Keratinocyte (primary cell): ENCODE results near the gene XRCC3.

Source experiments
- CTCF ChIP-seq, 3 experiments: IDR thresholded peaks in 1 of 3; conservative IDR thresholded peaks in 1 of 3; optimal IDR thresholded peaks in 1 of 3; 2 replicates in 2 of 3; 3 replicates in 1 of 3; pipeline versions ENCODE3 to v1.5.1; 2011; ENCODE audit warnings: low read length in 3 of 3, mild to moderate bottlenecking in 3 of 3, moderate library complexity in 2 of 3, control low read depth in 1 of 3, inconsistent platforms in 1 of 3; ENCODE audit not compliant: insufficient read depth in 2 of 3; ENCODE audit errors: extremely low read depth in 1 of 3
- EZH2 ChIP-seq: IDR thresholded peaks from one replicate; pipeline ENCODE4 v1.6.1; 2012; ENCODE audit warnings: inconsistent platforms, mild to moderate bottlenecking, low read length, moderate library complexity

- TF ChIP-seq CTCF (optimal IDR thresholded peaks at IDR 0.05 in 1 of 3, IDR thresholded peaks at IDR 0.05 in 1 of 3, conservative IDR thresholded peaks at IDR 0.05 in 1 of 3; ENCODE audit: extremely low read depth in 1 of 3, insufficient read depth in 2 of 3, low read length in 3 of 3) (no peak), EZH2 (no peak)
Observed at GRCh38 chr14:103736546-103737431, 21.5 kb upstream of the XRCC3 start.
